ENCODE data around the gene PFN4. TPM values are rescaled to one million over a fixed set of nuclear protein-coding genes. Genes with fewer than 3 reads are reported as not detected.

Gene PFN4
- polyA plus RNA-seq, 1 donor from 2014 or later = not detected

Other genes with a start within 250 kb of the PFN4 start
- gene ATAD2B, start 196.2 kb downstream of the PFN4 start, polyA plus RNA-seq = 37.6 and 42.0 TPM in 2 replicates
- 11.0 and 15.0 TPM in 2 replicates for gene UBXN2A, start 182.9 kb downstream of the PFN4 start, polyA plus RNA-seq
- 0.27 and 0.70 TPM in 2 replicates for gene MFSD2B, start 113.2 kb downstream of the PFN4 start, polyA plus RNA-seq
- gene WDCP, start 75.9 kb downstream of the PFN4 start, polyA plus RNA-seq = 15.7 and 17.0 TPM in 2 replicates
- gene FKBP1B, start 73.6 kb downstream of the PFN4 start, polyA plus RNA-seq = 154 and 183 TPM in 2 replicates
- gene SF3B6, start 47.0 kb downstream of the PFN4 start, polyA plus RNA-seq = 307 and 442 TPM in 2 replicates
- 1.8 and 4.7 TPM in 2 replicates for gene TP53I3, start 38.5 kb downstream of the PFN4 start, polyA plus RNA-seq
- 15.0 and 22.0 TPM in 2 replicates for gene FAM228B, start 135 bp upstream of the PFN4 start, polyA plus RNA-seq
- gene FAM228A, start 51.7 kb upstream of the PFN4 start, polyA plus RNA-seq = 1.5 and 2.6 TPM in 2 replicates
- 8.9 and 10.6 TPM in 2 replicates for gene ITSN2, start 237.2 kb upstream of the PFN4 start, polyA plus RNA-seq

Data from neural cell (in vitro differentiated cells).